Measurements from ENCODE around the gene AGAP3. TPM values are rescaled to one million over a fixed set of nuclear protein-coding genes. Genes with fewer than 3 reads are reported as not detected.

AGAP3 gene
- total RNA-seq, 1 donor from 2014 or later = 156 TPM

GRCh38 chr7:151070574-151070960 is 15.7 kb upstream of the AGAP3 start:
- H3K9ac ChIP-seq (ENCODE audit: low read length) = no peak overlapping the region
- H3K9me3 ChIP-seq (ENCODE audit: insufficient read depth, low read depth, low read length) = no peaks in the 10 kb centered on the region
- no peak overlapping the region for H3K4me3 ChIP-seq (ENCODE audit: insufficient read depth, low read depth, low read length)
- H3K27ac Mint-ChIP-seq (ENCODE audit: unreplicated experiment) = no peak overlapping the region
- TF ChIP-seq CTCF (IDR thresholded peaks at IDR 0.05; ENCODE audit: insufficient read depth, low read depth, low read length) (no peak), EZH2 (IDR thresholded peaks at IDR 0.05; ENCODE audit: insufficient read depth, low read length) (no peak)
- H2AFZ ChIP-seq (ENCODE audit: low read depth, low read length) = no peak overlapping the region
- H3K4me2 ChIP-seq (ENCODE audit: low read length) = no peak overlapping the region
- H3K4me1 Mint-ChIP-seq (ENCODE audit: low read depth, unreplicated experiment) = peaks cover 7% of the 10 kb centered on the region
- H3K4me1 ChIP-seq (ENCODE audit: insufficient read depth, low read length) = no peaks in the 10 kb centered on the region
- H3K79me2 ChIP-seq (ENCODE audit: insufficient read depth, low read length) = peaks cover 7% of the 10 kb centered on the region
- H3K27ac ChIP-seq (ENCODE audit: low read depth, low read length) = no peak overlapping the region
- peaks cover 38% of the 10 kb centered on the region for H3K36me3 ChIP-seq (ENCODE audit: insufficient read depth, low read length)
- no peaks in the 10 kb centered on the region for H3K27me3 Mint-ChIP-seq (ENCODE audit: low read depth, unreplicated experiment)
- no peaks in the 10 kb centered on the region for H3K27me3 ChIP-seq (ENCODE audit: insufficient read depth, low read length)
- H3K9me3 Mint-ChIP-seq (ENCODE audit: unreplicated experiment) = no peaks in the 10 kb centered on the region
- H3K36me3 Mint-ChIP-seq (ENCODE audit: low read depth, unreplicated experiment) = peaks cover 14% of the 10 kb centered on the region
- no peak overlapping the region for H3K4me3 Mint-ChIP-seq (ENCODE audit: unreplicated experiment)
- H4K20me1 ChIP-seq (ENCODE audit: insufficient read depth, low read length) = peaks cover 45% of the 10 kb centered on the region
- no peak for FAIRE-seq
- DNase-seq (ENCODE audit: low read depth) = no peak

GRCh38 chr7:151071032-151071866 is 15.0 kb upstream of the AGAP3 start:
- peaks cover 45% of the 10 kb centered on the region for H4K20me1 ChIP-seq (ENCODE audit: insufficient read depth, low read length)
- peaks cover 4% of the 10 kb centered on the region for H3K79me2 ChIP-seq (ENCODE audit: insufficient read depth, low read length)
- no peak for FAIRE-seq
- H3K27me3 Mint-ChIP-seq (ENCODE audit: low read depth, unreplicated experiment) = no peaks in the 10 kb centered on the region
- H3K9me3 ChIP-seq (ENCODE audit: insufficient read depth, low read depth, low read length) = no peaks in the 10 kb centered on the region
- H3K36me3 ChIP-seq (ENCODE audit: insufficient read depth, low read length) = peaks cover 36% of the 10 kb centered on the region
- H3K36me3 Mint-ChIP-seq (ENCODE audit: low read depth, unreplicated experiment) = peaks cover 17% of the 10 kb centered on the region
- H3K4me1 Mint-ChIP-seq (ENCODE audit: low read depth, unreplicated experiment) = peaks cover 7% of the 10 kb centered on the region
- no peak overlapping the region for H3K27ac ChIP-seq (ENCODE audit: low read depth, low read length)
- no peak for DNase-seq (ENCODE audit: low read depth)
- H3K9me3 Mint-ChIP-seq (ENCODE audit: unreplicated experiment) = no peaks in the 10 kb centered on the region
- no peak overlapping the region for H2AFZ ChIP-seq (ENCODE audit: low read depth, low read length)
- no peak overlapping the region for H3K4me2 ChIP-seq (ENCODE audit: low read length)
- H3K4me3 Mint-ChIP-seq (ENCODE audit: unreplicated experiment) = no peak overlapping the region
- H3K9ac ChIP-seq (ENCODE audit: low read length) = no peak overlapping the region
- no peak for TF ChIP-seq CTCF (IDR thresholded peaks at IDR 0.05; ENCODE audit: insufficient read depth, low read depth, low read length)
- no peak for TF ChIP-seq EZH2 (IDR thresholded peaks at IDR 0.05; ENCODE audit: insufficient read depth, low read length)
- H3K4me1 ChIP-seq (ENCODE audit: insufficient read depth, low read length) = no peaks in the 10 kb centered on the region
- H3K27ac Mint-ChIP-seq (ENCODE audit: unreplicated experiment) = no peak overlapping the region
- no peak overlapping the region for H3K4me3 ChIP-seq (ENCODE audit: insufficient read depth, low read depth, low read length)
- H3K27me3 ChIP-seq (ENCODE audit: insufficient read depth, low read length) = no peaks in the 10 kb centered on the region

- H3K27me3 Mint-ChIP-seq (ENCODE audit: low read depth, unreplicated experiment) = no peaks in the 10 kb centered on the region
- Histone ChIP-seq H3K36me3 (ENCODE audit: insufficient read depth, low read length) (peaks cover 26% of the 10 kb centered on the region), H3K27me3 (ENCODE audit: insufficient read depth, low read length) (no peaks in the 10 kb centered on the region), H3K4me2 (ENCODE audit: low read length) (no peak overlapping the region), H3K27ac (ENCODE audit: low read depth, low read length) (no peak overlapping the region), H2AFZ (ENCODE audit: low read depth, low read length) (no peak overlapping the region), H3K9ac (ENCODE audit: low read length) (no peak overlapping the region), H3K79me2 (ENCODE audit: insufficient read depth, low read length) (peaks cover 19% of the 10 kb centered on the region), H3K9me3 (ENCODE audit: insufficient read depth, low read depth, low read length) (no peaks in the 10 kb centered on the region), H4K20me1 (ENCODE audit: insufficient read depth, low read length) (peaks cover 59% of the 10 kb centered on the region), H3K4me3 (ENCODE audit: insufficient read depth, low read depth, low read length) (no peak overlapping the region), H3K4me1 (ENCODE audit: insufficient read depth, low read length) (peaks cover 5% of the 10 kb centered on the region)
- TF ChIP-seq CTCF (IDR thresholded peaks at IDR 0.05; ENCODE audit: insufficient read depth, low read depth, low read length) = no peak
- TF ChIP-seq EZH2 (IDR thresholded peaks at IDR 0.05; ENCODE audit: insufficient read depth, low read length) = no peak
- no peak overlapping the region for H3K4me3 Mint-ChIP-seq (ENCODE audit: unreplicated experiment)
- peaks cover 14% of the 10 kb centered on the region for H3K36me3 Mint-ChIP-seq (ENCODE audit: low read depth, unreplicated experiment)
- H3K4me1 Mint-ChIP-seq (ENCODE audit: low read depth, unreplicated experiment) = peaks cover 7% of the 10 kb centered on the region
- H3K27ac Mint-ChIP-seq (ENCODE audit: unreplicated experiment) = no peak overlapping the region
- H3K9me3 Mint-ChIP-seq (ENCODE audit: unreplicated experiment) = no peaks in the 10 kb centered on the region
- DNase-seq (ENCODE audit: low read depth) (no peak), FAIRE-seq (no peak)
Measured at GRCh38 chr7:151073990-151074389, 12.3 kb upstream of the AGAP3 start.

All from astrocyte (in vitro differentiated cells and primary cell).